Activated CD8-positive, alpha-beta T cell treated with anti-CD3 and anti-CD28 coated beads, Interleukin-2, amount 10 ng/mL, durations not matched to agents 7 days and 5 days (primary cell): ENCODE data around the gene EPHA2. TPM values are rescaled to one million over a fixed set of nuclear protein-coding genes. Genes with fewer than 3 reads are reported as not detected.

Experiments used
- ATAC-seq: fragments of 150-1000 bp; cut with Tn5 transposase; one replicate; pipeline ENCODE4 v1.10.0; 2021; ENCODE audit warnings: moderate library complexity
- CTCF ChIA-PET: fragments of 350-600 bp; sonication (Branson Sonifier 250); formaldehyde crosslinking; loops from one replicate; lab custom pipeline; 2021; ENCODE audit warnings: antibody characterized with exemption; lab: Charles Lee
- POLR2A ChIA-PET: fragments of 350-600 bp; sonication (Branson Sonifier 250); formaldehyde crosslinking; loops from one replicate; lab custom pipeline; 2021; ENCODE audit warnings: antibody characterized with exemption; lab: Charles Lee
- DNase-seq: peaks from one replicate; pipeline ENCODE4 v3.0.0-alpha.2; 2020
- H3K27ac Mint-ChIP-seq: one replicate; pipeline ENCODE4 v1.8.0; 2021; ENCODE audit warnings: mild to moderate bottlenecking, mixed read lengths
- H3K27me3 Mint-ChIP-seq: one replicate; pipeline ENCODE4 v1.8.0; 2021; ENCODE audit warnings: low read depth, mixed read lengths
- H3K36me3 Mint-ChIP-seq: one replicate; pipeline ENCODE4 v1.8.0; 2021; ENCODE audit warnings: low read depth, mixed read lengths
- H3K4me1 Mint-ChIP-seq: one replicate; pipeline ENCODE4 v1.8.0; 2021; ENCODE audit warnings: low read depth, mixed read lengths
- H3K4me3 Mint-ChIP-seq: one replicate; pipeline ENCODE4 v1.8.0; 2021; ENCODE audit warnings: mild to moderate bottlenecking, mixed read lengths
- H3K9me3 Mint-ChIP-seq: one replicate; pipeline ENCODE4 v1.8.0; 2022; ENCODE audit warnings: mixed read lengths; ENCODE audit not compliant: insufficient read depth
- total RNA-seq, 2 experiments: library from RNA; stranded (reverse); gene quantifications; one replicate each; pipeline ENCODE4 v1.2.3, GENCODE V29; 2021

EPHA2 gene
- total RNA-seq, 2 experiments from 2014 or later = not detected

GRCh38 chr1:16146279-16147155 is 9.4 kb downstream of the EPHA2 start:
- CTCF ChIA-PET = no interaction called here
- Mint-ChIP-seq H3K27ac (no peak overlapping the region), H3K27me3 (peaks cover 10% of the 10 kb centered on the region), H3K4me3 (no peak overlapping the region), H3K36me3 (no peaks in the 10 kb centered on the region), H3K9me3 (no peaks in the 10 kb centered on the region), H3K4me1 (peaks cover 10% of the 10 kb centered on the region)
- no peak for ATAC-seq
- POLR2A ChIA-PET = no interaction called here
- no peak for DNase-seq

GRCh38 chr1:16145662-16146278 is 10.1 kb downstream of the EPHA2 start:
- no peak overlapping the region for H3K4me3 Mint-ChIP-seq
- H3K4me1 Mint-ChIP-seq = peaks cover 6% of the 10 kb centered on the region
- ATAC-seq (no peak), DNase-seq (no peak)
- H3K27me3 Mint-ChIP-seq = peaks cover 10% of the 10 kb centered on the region
- no peaks in the 10 kb centered on the region for H3K36me3 Mint-ChIP-seq
- H3K27ac Mint-ChIP-seq = no peak overlapping the region
- CTCF ChIA-PET = no interaction called here
- POLR2A ChIA-PET = no interaction called here
- H3K9me3 Mint-ChIP-seq = no peaks in the 10 kb centered on the region

GRCh38 chr1:16145030-16145661 is 10.7 kb downstream of the EPHA2 start:
- DNase-seq (no peak), ATAC-seq (no peak)
- Mint-ChIP-seq H3K36me3 (no peaks in the 10 kb centered on the region), H3K4me1 (peaks cover 3% of the 10 kb centered on the region), H3K9me3 (no peaks in the 10 kb centered on the region), H3K4me3 (no peak overlapping the region), H3K27ac (no peak overlapping the region), H3K27me3 (peaks cover 10% of the 10 kb centered on the region)
- CTCF ChIA-PET = no interaction called here
- POLR2A ChIA-PET = no interaction called here

GRCh38 chr1:16144325-16145029 is 11.4 kb downstream of the EPHA2 start:
- no peak for ATAC-seq
- CTCF ChIA-PET = no interaction called here
- H3K36me3 Mint-ChIP-seq = no peaks in the 10 kb centered on the region
- H3K27ac Mint-ChIP-seq = no peak overlapping the region
- H3K9me3 Mint-ChIP-seq = no peaks in the 10 kb centered on the region
- no peak overlapping the region for H3K4me3 Mint-ChIP-seq
- DNase-seq = no peak
- peaks cover 10% of the 10 kb centered on the region for H3K27me3 Mint-ChIP-seq
- no peaks in the 10 kb centered on the region for H3K4me1 Mint-ChIP-seq
- POLR2A ChIA-PET = no interaction called here

GRCh38 chr1:16143566-16144324 is 12.1 kb downstream of the EPHA2 start:
- CTCF ChIA-PET = no interaction called here
- no peak for DNase-seq

GRCh38 chr1:16143005-16143565 is 12.8 kb downstream of the EPHA2 start:
- CTCF ChIA-PET = no interaction called here

More at GRCh38 chr1:16143566-16144324, 12.1 kb downstream of the EPHA2 start:
- H3K9me3 Mint-ChIP-seq = no peaks in the 10 kb centered on the region
- POLR2A ChIA-PET = no interaction called here
- no peak overlapping the region for H3K4me3 Mint-ChIP-seq
- H3K27me3 Mint-ChIP-seq = peaks cover 10% of the 10 kb centered on the region
- no peak overlapping the region for H3K27ac Mint-ChIP-seq
- no peaks in the 10 kb centered on the region for H3K36me3 Mint-ChIP-seq
- no peaks in the 10 kb centered on the region for H3K4me1 Mint-ChIP-seq
- ATAC-seq = no peak

GRCh38 chr1:16142383-16142995 is 13.4 kb downstream of the EPHA2 start:
- Mint-ChIP-seq H3K4me1 (no peaks in the 10 kb centered on the region), H3K36me3 (no peaks in the 10 kb centered on the region), H3K27me3 (peaks cover 10% of the 10 kb centered on the region), H3K4me3 (no peak overlapping the region), H3K9me3 (no peaks in the 10 kb centered on the region), H3K27ac (no peak overlapping the region)
- ATAC-seq (no peak), DNase-seq (no peak)
- ChIA-PET CTCF (no interaction called here), POLR2A (no interaction called here)

More at GRCh38 chr1:16143005-16143565, 12.8 kb downstream of the EPHA2 start:
- POLR2A ChIA-PET = no interaction called here
- Mint-ChIP-seq H3K4me3 (no peak overlapping the region), H3K36me3 (no peaks in the 10 kb centered on the region), H3K9me3 (no peaks in the 10 kb centered on the region), H3K4me1 (no peaks in the 10 kb centered on the region), H3K27ac (no peak overlapping the region), H3K27me3 (peaks cover 10% of the 10 kb centered on the region)
- ATAC-seq (no peak), DNase-seq (no peak)

GRCh38 chr1:16141573-16142336 is 14.1 kb downstream of the EPHA2 start:
- Mint-ChIP-seq H3K4me3 (no peak overlapping the region), H3K36me3 (no peaks in the 10 kb centered on the region), H3K27ac (no peak overlapping the region), H3K9me3 (no peaks in the 10 kb centered on the region), H3K27me3 (peaks cover 10% of the 10 kb centered on the region), H3K4me1 (no peaks in the 10 kb centered on the region)
- ChIA-PET POLR2A (no interaction called here), CTCF (no interaction called here)
- ATAC-seq (no peak), DNase-seq (no peak)

GRCh38 chr1:16140068-16140596 is 15.7 kb downstream of the EPHA2 start:
- Mint-ChIP-seq H3K27me3 (peaks cover 10% of the 10 kb centered on the region), H3K4me3 (no peak overlapping the region), H3K9me3 (no peaks in the 10 kb centered on the region), H3K4me1 (no peaks in the 10 kb centered on the region), H3K36me3 (no peaks in the 10 kb centered on the region), H3K27ac (no peak overlapping the region)
- POLR2A ChIA-PET = no interaction called here
- CTCF ChIA-PET = interaction anchor here (1.1 kb wide), 1 partner anchor 60 kb away, joined by 3 read pairs; no protein-coding TSS in a partner anchor
- DNase-seq (no peak), ATAC-seq (no peak)

GRCh38 chr1:16139473-16139962 is 16.4 kb downstream of the EPHA2 start:
- DNase-seq (no peak), ATAC-seq (no peak)
- Mint-ChIP-seq H3K9me3 (no peaks in the 10 kb centered on the region), H3K27me3 (peaks cover 10% of the 10 kb centered on the region), H3K4me3 (no peak overlapping the region), H3K36me3 (no peaks in the 10 kb centered on the region), H3K27ac (no peak overlapping the region), H3K4me1 (no peaks in the 10 kb centered on the region)
- ChIA-PET POLR2A (no interaction called here), CTCF (interaction anchor here (1.1 kb wide), 1 partner anchor 59 kb away, joined by 3 read pairs; no protein-coding TSS in a partner anchor)
